ENCODE results near the gene PDZRN4.

The PDZRN4 gene

GRCh38 chr12:41460906-41461305 is 272.8 kb downstream of the PDZRN4 start:
- TF ChIP-seq SNAI2 (CRISPR knock-in tag; IDR thresholded peaks at IDR 0.05) (no peak), ARNTL (CRISPR knock-in tag; IDR thresholded peaks at IDR 0.05; ENCODE audit: borderline replicate concordance, low read depth) (no peak), TOX (CRISPR knock-in tag; IDR thresholded peaks at IDR 0.05; ENCODE audit: borderline replicate concordance) (no peak), ZFP30 (CRISPR knock-in tag; IDR thresholded peaks at IDR 0.05) (no peak), GLIS3 (CRISPR knock-in tag; IDR thresholded peaks at IDR 0.05) (no peak)
- ATAC-seq: no peak

- TF ChIP-seq PATZ1 (CRISPR knock-in tag; IDR thresholded peaks at IDR 0.05; ENCODE audit: borderline replicate concordance) (no peak), GLIS3 (CRISPR knock-in tag; IDR thresholded peaks at IDR 0.05) (no peak), CREB5 (CRISPR knock-in tag; IDR thresholded peaks at IDR 0.05; ENCODE audit: low read depth) (no peak), ZFP30 (CRISPR knock-in tag; IDR thresholded peaks at IDR 0.05) (no peak)
- ATAC-seq: no peak
These were observed 274.2 kb downstream of the PDZRN4 start for GRCh38 chr12:41462312-41462711.

- no peak for ATAC-seq
- TF ChIP-seq TSHZ2 (CRISPR knock-in tag; IDR thresholded peaks at IDR 0.05) (no peak), GLIS3 (CRISPR knock-in tag; IDR thresholded peaks at IDR 0.05) (no peak), POU6F1 (CRISPR knock-in tag; IDR thresholded peaks at IDR 0.05; ENCODE audit: borderline replicate concordance, low read depth) (no peak), CREB5 (CRISPR knock-in tag; IDR thresholded peaks at IDR 0.05; ENCODE audit: low read depth) (no peak), RARB (CRISPR knock-in tag; IDR thresholded peaks at IDR 0.05) (no peak), PPARA (CRISPR knock-in tag; IDR thresholded peaks at IDR 0.05; ENCODE audit: borderline replicate concordance) (no peak), TCF4 (CRISPR knock-in tag; IDR thresholded peaks at IDR 0.05; ENCODE audit: borderline replicate concordance) (no peak), ZFP30 (CRISPR knock-in tag; IDR thresholded peaks at IDR 0.05) (no peak)
These were observed 277.4 kb downstream of the PDZRN4 start for GRCh38 chr12:41465526-41465925.

- TF ChIP-seq BACH2 (CRISPR knock-in tag; IDR thresholded peaks at IDR 0.05; ENCODE audit: borderline replicate concordance): no peak
- TF ChIP-seq CREB5 (CRISPR knock-in tag; IDR thresholded peaks at IDR 0.05; ENCODE audit: low read depth): no peak
- TF ChIP-seq ZNF70 (CRISPR knock-in tag; IDR thresholded peaks at IDR 0.05): no peak
- TF ChIP-seq ZFP3 (CRISPR knock-in tag; IDR thresholded peaks at IDR 0.05): no peak
- no peak for TF ChIP-seq ARNTL (CRISPR knock-in tag; IDR thresholded peaks at IDR 0.05; ENCODE audit: borderline replicate concordance, low read depth)
- no peak for TF ChIP-seq ESRRG (CRISPR knock-in tag; IDR thresholded peaks at IDR 0.05)
- TF ChIP-seq CSRNP3 (CRISPR knock-in tag; IDR thresholded peaks at IDR 0.05): no peak
- TF ChIP-seq TCF4 (CRISPR knock-in tag; IDR thresholded peaks at IDR 0.05; ENCODE audit: borderline replicate concordance): no peak
- TF ChIP-seq PATZ1 (CRISPR knock-in tag; IDR thresholded peaks at IDR 0.05; ENCODE audit: borderline replicate concordance): no peak
- no peak for ATAC-seq
These were observed 278.2 kb downstream of the PDZRN4 start for GRCh38 chr12:41466300-41466699.
